GM21786 (cell line): ENCODE data around the gene CTNS.
A peak's percentile ranks its signal among the peaks of the same experiment; 100 is the strongest.

Experiments
- ATAC-seq: cut with Tn5 transposase; IDR thresholded peaks from one replicate; pipeline ENCODE4 v1.9.1; 2021; ENCODE audit not compliant: unreplicated experiment

CTNS gene

GRCh38 chr17:3710951-3711383 is 74.4 kb downstream of the CTNS start:
- peak; percentile 95 for ATAC-seq
